Thymus (tissue), 11 donors: Measurements from ENCODE around the gene PKIB. TPM values are rescaled to one million over a fixed set of nuclear protein-coding genes. Genes with fewer than 3 reads are reported as not detected.
A peak's percentile ranks its signal among the peaks of the same experiment; 100 is the strongest.

ENCODE experiments used
- DNase-seq, 9 donors: peaks; one replicate each; pipeline ENCODE4 v3.0.0-alpha.2; 2013; ENCODE audit warnings: low spot score in 9 of 9, low read depth in 6 of 9, missing footprints in 1 of 9
- H3K27ac ChIP-seq, 2 donors: one replicate each; pipeline ENCODE4 v1.5.1; 2013; ENCODE audit warnings: control low read depth in 1 of 2, low read depth in 1 of 2, low read length in 1 of 2, mild to moderate bottlenecking in 1 of 2, moderate library complexity in 1 of 2
- H3K27me3 ChIP-seq, 2 donors: one replicate each; pipeline ENCODE4 v1.5.1; 2013; ENCODE audit warnings: low read length in 1 of 2; ENCODE audit not compliant: control insufficient read depth in 2 of 2, insufficient read depth in 1 of 2
- H3K36me3 ChIP-seq, 2 donors: one replicate each; pipeline ENCODE4 v1.5.1; 2013; ENCODE audit warnings: low read length in 1 of 2, mild to moderate bottlenecking in 1 of 2, moderate library complexity in 1 of 2; ENCODE audit not compliant: control insufficient read depth in 2 of 2, insufficient read depth in 2 of 2
- H3K4me1 ChIP-seq, 2 donors: one replicate each; pipeline ENCODE4 v1.5.1; 2013; ENCODE audit warnings: low read length in 2 of 2; ENCODE audit not compliant: control insufficient read depth in 2 of 2, insufficient read depth in 2 of 2
- H3K4me3 ChIP-seq, 2 donors: one replicate each; pipeline ENCODE4 v1.5.1; 2013; ENCODE audit warnings: low read length in 2 of 2, control low read depth in 1 of 2, mild to moderate bottlenecking in 1 of 2
- H3K9me3 ChIP-seq, 2 donors: one replicate each; pipeline ENCODE4 v1.5.1; 2013; ENCODE audit warnings: low read length in 1 of 2, mild to moderate bottlenecking in 1 of 2; ENCODE audit not compliant: control insufficient read depth in 2 of 2, insufficient read depth in 1 of 2
- WGBS: extraction: QIAGEN DNeasy Blood & Tissue Kit; methylation state at CpG from one replicate; pipeline ENCODE4 v1.1.7; 2013; 5-methylcytosine and 5-hydroxymethylcytosine counted together
- polyA plus RNA-seq: library from polyadenylated mRNA; stranded (reverse); fragments of 200-250 nt; gene quantifications from one replicate; pipeline ENCODE4 v1.2.3, GENCODE V29; 2013
- total RNA-seq: library from RNA; stranded (reverse); fragments of 120-200 nt; gene quantifications from one replicate; pipeline ENCODE4 v1.2.4, GENCODE V29; 2013
- donor health status: healthy.

The PKIB gene
- total and polyA plus RNA-seq, 2 donors = 7.0 to 8.0 TPM

DNA sequence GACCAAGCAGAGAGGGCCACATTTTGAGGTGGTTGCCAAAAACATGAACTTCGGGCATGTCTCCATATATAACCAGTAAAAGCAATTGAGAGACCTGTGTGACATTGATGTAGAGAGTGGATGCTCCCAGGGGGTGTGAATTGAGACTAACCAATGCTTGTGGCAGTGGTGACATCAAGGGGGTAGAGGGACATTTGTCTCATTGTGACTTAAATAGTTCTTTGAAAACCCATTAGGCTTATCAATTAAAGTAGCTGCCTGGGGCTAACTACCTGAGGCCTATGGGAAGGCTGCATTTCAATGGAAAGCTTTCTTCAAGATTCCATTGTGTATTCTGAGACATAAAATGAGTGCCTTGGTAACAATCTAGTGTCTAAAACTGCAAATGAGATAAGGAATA lies 87.3 kb downstream of the PKIB start:
- 90% methylated on average over 1 of the region's 1 CpG for WGBS
- Histone ChIP-seq H3K27me3 (no peaks in the 10 kb centered on the region), H3K36me3 (no peaks in the 10 kb centered on the region), H3K9me3 (no peaks in the 10 kb centered on the region), H3K4me1 (no peaks in the 10 kb centered on the region), H3K27ac (no peak overlapping the region), H3K4me3 (no peak overlapping the region)
- no peak for DNase-seq

DNA sequence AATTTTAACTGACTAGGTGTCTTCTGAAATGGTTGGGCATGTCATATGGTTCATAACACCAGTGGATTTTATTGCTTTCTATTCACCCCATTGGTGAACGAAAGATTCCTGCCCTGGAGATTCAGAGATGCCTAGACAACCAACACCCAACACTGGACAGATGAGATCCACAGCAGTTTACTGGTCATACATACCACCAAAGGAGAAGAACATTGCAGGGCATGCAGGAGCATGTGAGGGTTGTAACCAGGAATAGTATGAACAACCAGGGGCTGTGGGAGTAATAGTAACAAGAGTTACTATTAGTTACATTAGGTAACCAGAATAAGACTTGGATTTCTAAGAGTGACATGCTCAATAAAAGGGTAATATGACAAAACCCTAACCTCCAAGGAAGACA lies 91.5 kb downstream of the PKIB start:
- Histone ChIP-seq H3K27me3 (no peaks in the 10 kb centered on the region), H3K36me3 (no peaks in the 10 kb centered on the region), H3K4me3 (no peak overlapping the region), H3K4me1 (no peaks in the 10 kb centered on the region), H3K9me3 (no peaks in the 10 kb centered on the region), H3K27ac (no peak overlapping the region)
- WGBS = 90% methylated on average over 1 of the region's 1 CpG
- no peak for DNase-seq

DNA sequence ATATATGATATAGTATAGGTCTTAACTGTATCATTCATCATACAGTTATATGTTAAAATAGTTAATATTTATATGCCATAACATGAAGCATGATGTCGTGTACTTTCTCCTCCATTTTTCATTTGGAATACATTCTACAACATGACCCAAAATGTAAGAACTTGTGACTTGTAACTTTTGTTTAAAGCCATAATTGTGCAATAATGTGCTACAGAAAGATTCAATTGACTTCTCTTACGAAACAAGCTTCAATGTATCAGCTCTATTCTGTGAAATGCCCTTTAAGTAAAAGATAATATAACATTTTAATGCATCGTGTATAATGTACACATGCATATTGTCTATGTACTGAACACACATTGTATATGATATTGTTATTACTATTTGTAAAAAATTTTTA lies 92.6 kb downstream of the PKIB start:
- H3K27ac ChIP-seq = no peak overlapping the region
- 91% methylated on average over 3 of the region's 3 CpGs for WGBS
- H3K9me3 ChIP-seq = no peaks in the 10 kb centered on the region

DNA sequence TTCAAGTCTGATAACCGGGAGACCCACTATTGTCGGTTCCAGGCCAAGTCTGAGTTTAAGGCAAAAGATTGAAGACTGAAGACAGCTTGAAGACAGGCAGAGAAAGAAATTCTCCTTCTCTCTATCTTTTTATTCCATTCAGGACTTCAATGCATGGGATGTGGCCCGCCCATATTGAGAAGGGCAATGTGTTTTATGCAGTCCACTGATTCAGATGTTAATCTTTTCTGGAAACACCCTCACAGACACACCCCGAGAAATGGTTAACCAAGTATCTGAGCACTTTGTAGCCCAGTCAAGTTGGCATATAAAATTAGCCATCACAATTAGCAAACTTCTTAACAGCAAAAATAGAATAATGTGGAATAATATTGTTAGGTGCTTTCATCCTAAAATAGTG lies 93.9 kb downstream of the PKIB start:
- no peak for DNase-seq
- no peaks in the 10 kb centered on the region for H3K4me1 ChIP-seq
- WGBS = 96% methylated on average over 4 of the region's 4 CpGs
- no peak overlapping the region for H3K27ac ChIP-seq
- no peaks in the 10 kb centered on the region for H3K36me3 ChIP-seq
- H3K27me3 ChIP-seq = no peaks in the 10 kb centered on the region
- H3K9me3 ChIP-seq = no peaks in the 10 kb centered on the region
- H3K4me3 ChIP-seq = no peak overlapping the region

More for the DNA sequence above, 92.6 kb downstream of the PKIB start:
- H3K27me3 ChIP-seq = no peaks in the 10 kb centered on the region
- no peaks in the 10 kb centered on the region for H3K4me1 ChIP-seq
- no peak overlapping the region for H3K4me3 ChIP-seq
- H3K36me3 ChIP-seq = no peaks in the 10 kb centered on the region
- no peak for DNase-seq

DNA sequence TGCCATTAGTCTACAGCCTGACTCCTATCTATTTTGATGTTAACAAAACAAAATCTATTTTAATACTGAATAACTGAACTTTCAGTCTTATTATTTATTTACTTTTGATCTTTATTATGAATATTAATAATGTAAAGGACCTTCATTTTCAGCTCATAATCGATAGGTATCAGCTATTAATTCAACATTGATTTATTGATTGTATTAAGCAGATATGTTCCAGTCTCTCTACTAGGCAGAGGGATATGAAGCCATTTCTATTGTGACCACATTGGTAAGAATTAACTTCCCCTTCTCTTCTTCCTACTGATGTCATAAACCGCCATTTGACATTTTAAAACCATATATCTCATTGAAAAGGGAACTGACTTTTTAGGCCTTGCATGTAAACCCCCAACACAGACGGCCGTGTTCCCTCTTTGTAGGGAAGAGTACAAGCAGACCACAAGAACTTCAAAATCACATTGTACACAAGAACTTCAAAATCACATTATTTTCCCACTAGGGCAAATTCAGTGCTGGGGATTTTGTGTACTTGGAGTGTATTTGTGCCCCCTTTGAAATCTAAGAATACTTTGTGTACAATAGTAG lies 99.8 kb downstream of the PKIB start:
- Histone ChIP-seq H3K4me1 (no peaks in the 10 kb centered on the region), H3K4me3 (no peak overlapping the region), H3K36me3 (no peaks in the 10 kb centered on the region), H3K27me3 (no peaks in the 10 kb centered on the region), H3K9me3 (no peaks in the 10 kb centered on the region), H3K27ac (no peak overlapping the region)
- WGBS = 11% methylated on average over 4 of the region's 4 CpGs
- peak in 1 of 9 donors; percentile 25 for DNase-seq

DNA sequence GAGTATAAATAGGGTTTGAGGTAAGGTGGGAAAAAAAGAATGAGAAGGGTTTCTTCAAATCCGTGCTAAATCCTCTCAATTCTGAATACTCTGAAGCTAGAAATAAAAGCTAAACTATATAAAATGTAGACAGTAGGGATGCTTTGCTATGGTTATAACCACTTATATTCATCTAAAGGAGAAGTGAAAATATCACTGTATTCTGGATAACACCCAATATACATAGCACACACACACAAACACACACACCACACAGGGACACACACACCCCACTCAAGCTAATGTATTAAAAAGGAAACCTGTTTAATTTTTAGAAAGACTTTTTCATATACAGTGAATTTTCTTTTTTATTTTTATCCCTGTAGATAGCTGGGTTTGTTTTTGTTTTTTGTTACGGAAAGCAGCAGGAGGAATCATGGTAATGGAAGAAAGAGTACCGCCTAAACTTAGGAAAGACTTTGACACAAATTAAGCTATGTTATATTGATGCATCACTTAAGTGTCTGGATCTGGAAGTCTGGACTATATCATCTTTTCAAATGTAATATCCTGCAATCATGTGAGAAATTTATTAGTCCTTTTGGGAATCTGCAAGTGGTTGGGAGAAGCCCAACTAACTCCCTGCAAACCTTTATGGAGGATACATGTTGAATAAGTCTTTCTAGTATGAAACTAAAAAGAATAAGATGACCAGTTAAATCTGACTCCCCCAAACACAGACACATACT lies 100.9 kb downstream of the PKIB start:
- no peak for DNase-seq
- Histone ChIP-seq H3K4me1 (no peaks in the 10 kb centered on the region), H3K9me3 (no peaks in the 10 kb centered on the region), H3K36me3 (no peaks in the 10 kb centered on the region), H3K27ac (no peak overlapping the region), H3K4me3 (no peak overlapping the region), H3K27me3 (no peaks in the 10 kb centered on the region)
- 95% methylated on average over 3 of the region's 3 CpGs for WGBS

DNA sequence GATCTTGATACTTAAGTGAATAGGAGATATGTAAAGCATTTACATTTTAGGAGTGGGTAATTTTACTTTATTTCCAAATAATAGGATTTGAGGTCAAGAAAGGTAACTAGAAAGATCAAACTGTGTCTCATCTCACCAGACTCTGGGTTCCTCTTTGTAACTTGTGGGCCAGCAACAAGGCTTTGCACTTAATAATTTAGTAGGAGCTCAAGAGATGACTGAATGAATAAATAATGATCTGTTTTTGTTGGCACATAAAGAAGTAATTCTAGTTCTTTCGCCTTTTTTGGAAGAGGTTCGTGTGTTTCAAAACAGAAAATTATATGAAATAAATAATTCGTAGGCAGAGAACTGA lies 101.9 kb downstream of the PKIB start:
- Histone ChIP-seq H3K4me3 (no peak overlapping the region), H3K27ac (no peak overlapping the region), H3K27me3 (no peaks in the 10 kb centered on the region), H3K4me1 (no peaks in the 10 kb centered on the region), H3K9me3 (no peaks in the 10 kb centered on the region), H3K36me3 (no peaks in the 10 kb centered on the region)
- DNase-seq = no peak
- 56% methylated on average over 3 of the region's 3 CpGs for WGBS

DNA sequence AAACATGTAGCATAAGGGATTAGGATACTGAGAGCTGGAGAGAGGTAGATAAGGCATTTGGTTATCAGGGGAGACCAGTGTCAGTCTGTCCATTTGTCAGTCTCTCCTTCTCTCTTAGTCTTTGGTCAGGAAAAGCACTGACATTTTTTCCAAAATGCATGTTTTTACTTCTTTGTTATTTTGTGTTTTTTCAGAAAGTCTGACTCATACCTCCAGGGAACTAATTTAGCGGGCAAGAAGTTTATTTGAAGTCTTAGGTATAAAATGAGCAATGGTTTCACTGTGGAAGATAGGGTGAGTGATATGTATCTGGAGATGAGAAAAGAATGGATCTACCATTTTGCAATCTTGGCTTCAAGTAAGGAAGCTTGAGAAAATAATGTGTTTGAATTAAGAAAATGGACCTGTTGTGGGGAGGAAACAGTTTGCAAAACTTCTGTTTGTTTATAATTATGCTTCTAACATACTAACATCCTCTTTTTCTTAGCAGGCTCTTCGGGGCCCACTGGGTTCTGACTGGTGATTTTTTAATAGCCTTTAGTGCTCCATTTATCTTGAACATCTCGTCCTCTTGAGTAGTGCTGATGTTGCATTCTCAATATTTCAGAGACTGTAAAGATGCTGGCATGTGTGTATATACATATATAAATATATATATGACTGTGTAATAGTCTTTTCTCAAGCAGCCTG lies 102.4 kb downstream of the PKIB start:
- Histone ChIP-seq H3K27ac (no peak overlapping the region), H3K4me1 (no peaks in the 10 kb centered on the region), H3K4me3 (no peak overlapping the region), H3K9me3 (no peaks in the 10 kb centered on the region), H3K27me3 (no peaks in the 10 kb centered on the region), H3K36me3 (no peaks in the 10 kb centered on the region)
- 84% methylated on average over 3 of the region's 3 CpGs for WGBS
- DNase-seq = no peak

DNA sequence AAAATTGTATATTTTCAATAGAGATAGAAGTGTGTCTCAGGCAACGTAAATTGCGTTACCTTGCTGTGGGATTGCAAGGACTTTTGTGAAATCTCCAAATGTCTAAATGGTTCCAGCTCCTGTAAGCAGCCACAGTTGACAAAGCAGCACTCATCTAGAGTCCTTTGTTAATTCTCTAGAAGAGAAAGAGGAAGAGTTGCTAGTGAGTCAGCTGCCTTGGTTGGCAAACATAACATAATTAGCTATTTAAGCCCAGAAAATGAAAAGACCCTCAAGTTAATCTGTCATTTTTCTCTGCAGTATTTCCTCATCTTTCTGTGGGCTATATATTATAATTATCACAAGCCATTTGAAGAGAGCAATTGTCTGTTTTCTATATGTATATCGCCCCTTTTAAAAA lies 102.9 kb downstream of the PKIB start:
- Histone ChIP-seq H3K4me1 (no peaks in the 10 kb centered on the region), H3K4me3 (no peak overlapping the region), H3K27me3 (no peaks in the 10 kb centered on the region), H3K36me3 (no peaks in the 10 kb centered on the region), H3K9me3 (no peaks in the 10 kb centered on the region), H3K27ac (no peak overlapping the region)
- no peak for DNase-seq
- 95% methylated on average over 3 of the region's 3 CpGs for WGBS
